Body of pancreas (tissue), 4 donors: ENCODE results near the gene QKI.

Experiments
- POLR2A ChIP-seq, 3 donors: fragments of 450-650 bp; IDR thresholded peaks; one replicate each; pipeline ENCODE4 v1.6.1; 2016; ENCODE audit warnings: antibody characterized with exemption in 3 of 3, mild to moderate bottlenecking in 2 of 3
- TF ChIP-seq, protein P1 (sequence below), 7 experiments: fragments of 450-650 bp in 4 of 7; fragments of 200-600 bp in 3 of 7; sonication (generic) in 3 of 7; IDR thresholded peaks; one replicate each; pipeline ENCODE4 v1.5.1; 2016 to 2019; ENCODE audit warnings: antibody characterized with exemption in 7 of 7

DNA sequence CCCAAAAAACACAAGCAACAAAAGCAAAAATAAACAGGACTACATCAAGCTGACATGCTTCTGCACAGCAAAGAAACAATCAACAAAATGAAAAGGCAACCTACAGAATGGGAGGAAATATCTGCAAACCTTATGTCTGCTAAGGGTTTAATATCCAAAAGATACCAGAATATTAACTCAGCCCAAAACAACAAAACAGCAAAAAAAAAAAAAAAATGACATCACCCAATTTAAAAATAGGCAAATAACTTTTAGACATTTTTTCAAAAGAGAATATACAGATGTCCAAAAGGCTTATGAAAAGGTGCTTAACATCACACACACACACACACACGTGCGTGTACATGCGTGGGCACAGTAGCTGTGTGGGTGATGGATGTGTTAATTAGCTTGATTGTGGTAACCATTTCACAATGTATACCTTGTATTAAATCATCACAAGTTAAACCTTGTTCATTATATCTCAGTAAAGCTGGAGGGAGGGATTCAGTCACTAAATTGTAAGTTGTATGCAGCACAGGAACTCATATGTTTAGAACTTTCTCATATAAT lies 52.4 kb downstream of the QKI start:
- TF ChIP-seq, protein P1, sequence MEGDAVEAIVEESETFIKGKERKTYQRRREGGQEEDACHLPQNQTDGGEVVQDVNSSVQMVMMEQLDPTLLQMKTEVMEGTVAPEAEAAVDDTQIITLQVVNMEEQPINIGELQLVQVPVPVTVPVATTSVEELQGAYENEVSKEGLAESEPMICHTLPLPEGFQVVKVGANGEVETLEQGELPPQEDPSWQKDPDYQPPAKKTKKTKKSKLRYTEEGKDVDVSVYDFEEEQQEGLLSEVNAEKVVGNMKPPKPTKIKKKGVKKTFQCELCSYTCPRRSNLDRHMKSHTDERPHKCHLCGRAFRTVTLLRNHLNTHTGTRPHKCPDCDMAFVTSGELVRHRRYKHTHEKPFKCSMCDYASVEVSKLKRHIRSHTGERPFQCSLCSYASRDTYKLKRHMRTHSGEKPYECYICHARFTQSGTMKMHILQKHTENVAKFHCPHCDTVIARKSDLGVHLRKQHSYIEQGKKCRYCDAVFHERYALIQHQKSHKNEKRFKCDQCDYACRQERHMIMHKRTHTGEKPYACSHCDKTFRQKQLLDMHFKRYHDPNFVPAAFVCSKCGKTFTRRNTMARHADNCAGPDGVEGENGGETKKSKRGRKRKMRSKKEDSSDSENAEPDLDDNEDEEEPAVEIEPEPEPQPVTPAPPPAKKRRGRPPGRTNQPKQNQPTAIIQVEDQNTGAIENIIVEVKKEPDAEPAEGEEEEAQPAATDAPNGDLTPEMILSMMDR (IDR thresholded peaks at IDR 0.05) = no peak
- TF ChIP-seq POLR2A (IDR thresholded peaks at IDR 0.05) = no peak
